ENCODE data around the gene AGTRAP. TPM values are rescaled to one million over a fixed set of nuclear protein-coding genes. Genes with fewer than 3 reads are reported as not detected.

Gene AGTRAP
- total RNA-seq, 1 donor from 2014 or later: 36.5 TPM

GRCh38 chr1:11782127-11782708, 46.3 kb downstream of the AGTRAP start:
- intact Hi-C loops (cut with micrococcal nuclease): no loop called here

DNA sequence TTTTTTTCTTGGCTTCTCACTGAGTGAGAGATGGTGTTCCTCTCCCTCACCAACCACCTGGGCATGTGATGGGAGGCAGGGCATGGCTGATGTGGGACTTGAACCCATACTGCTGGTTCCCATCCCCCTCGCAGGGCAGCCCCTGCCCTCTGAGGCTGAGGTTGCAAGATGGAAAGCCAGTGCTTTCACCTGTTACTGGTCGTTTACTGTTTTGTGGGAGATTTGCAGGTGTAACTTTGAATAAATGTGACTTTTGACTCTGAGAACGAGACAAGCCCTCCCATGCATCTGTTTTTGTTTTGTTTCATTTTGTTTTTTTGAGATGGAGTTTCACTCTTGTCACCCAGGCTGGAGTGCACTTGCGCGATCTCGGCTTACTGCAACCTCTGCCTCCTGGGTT, 47.6 kb downstream of the AGTRAP start:
- intact Hi-C loops (cut with micrococcal nuclease): no loop called here

DNA sequence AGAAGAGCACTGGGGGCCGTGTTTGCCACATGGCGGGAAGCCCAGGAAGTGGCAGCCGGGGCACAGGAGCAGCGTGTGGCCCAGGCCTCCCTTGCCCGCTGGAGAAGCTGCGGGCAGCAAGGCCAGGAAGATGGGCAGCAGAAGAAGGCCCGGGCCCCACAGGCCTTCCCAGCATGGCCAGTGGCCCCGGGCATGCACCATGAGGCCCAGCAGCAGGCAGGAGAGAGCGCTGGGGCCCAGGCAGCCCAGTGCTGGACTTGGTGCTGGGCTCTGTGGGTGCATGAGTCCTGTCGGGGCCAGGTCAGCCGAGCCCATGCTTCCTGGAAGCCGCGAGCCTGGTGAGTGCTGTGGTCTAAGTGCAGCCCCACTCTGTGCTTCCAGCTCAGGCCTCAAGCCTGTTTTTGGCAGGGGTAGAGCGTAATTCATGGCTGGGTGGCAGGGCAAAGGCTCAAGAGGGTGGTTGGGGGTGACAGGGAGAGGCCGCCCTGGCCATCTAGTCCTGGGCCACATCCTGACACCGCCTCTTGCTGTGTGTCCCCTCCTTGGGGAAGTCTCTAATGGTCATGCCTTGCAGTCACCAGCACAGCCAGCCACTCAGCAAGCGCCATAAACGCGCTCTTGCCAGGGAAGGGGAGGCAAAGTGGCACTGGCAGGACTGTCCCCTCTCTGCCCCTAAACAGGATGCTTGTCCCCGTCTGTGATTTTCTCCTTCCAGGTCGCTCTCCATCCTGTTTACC, 48.5 kb downstream of the AGTRAP start:
- intact Hi-C loops (cut with micrococcal nuclease): no loop called here

GRCh38 chr1:11784993-11785769, 49.2 kb downstream of the AGTRAP start:
- intact Hi-C loops (cut with micrococcal nuclease): no loop called here

- intact Hi-C loops (cut with micrococcal nuclease): no loop called here
These were observed 50.2 kb downstream of the AGTRAP start for GRCh38 chr1:11786168-11786567.

DNA sequence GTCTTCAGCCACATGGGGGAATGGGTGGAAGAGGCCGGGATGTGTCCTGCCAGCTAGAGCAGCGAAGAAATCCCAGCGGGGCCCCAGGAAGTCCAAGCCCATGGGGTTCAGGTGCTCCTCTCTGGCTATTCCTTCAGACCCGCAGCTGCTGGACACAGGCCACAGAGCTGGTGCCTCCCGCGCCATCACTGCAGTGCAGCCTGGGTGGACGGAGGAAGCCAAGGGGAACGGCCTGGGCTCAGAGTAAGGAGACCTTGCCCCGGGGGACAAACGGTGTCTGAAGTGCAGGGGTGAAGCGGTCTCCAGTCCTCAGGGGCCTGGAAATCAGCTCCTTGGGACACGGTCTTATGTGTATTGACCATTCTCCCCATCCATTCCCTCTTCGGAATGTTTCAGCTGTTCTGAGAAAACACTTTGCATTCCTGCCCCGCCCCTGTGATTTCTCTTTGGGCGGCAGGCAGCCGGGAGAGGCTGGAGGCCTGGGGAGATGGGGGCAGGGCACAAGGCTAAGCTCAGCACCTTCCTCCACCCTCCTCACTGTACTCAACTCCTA, 51.4 kb downstream of the AGTRAP start:
- intact Hi-C loops (cut with micrococcal nuclease): no loop called here

GRCh38 chr1:11787804-11788436, 52.0 kb downstream of the AGTRAP start:
- intact Hi-C loops (cut with micrococcal nuclease): no loop called here

DNA sequence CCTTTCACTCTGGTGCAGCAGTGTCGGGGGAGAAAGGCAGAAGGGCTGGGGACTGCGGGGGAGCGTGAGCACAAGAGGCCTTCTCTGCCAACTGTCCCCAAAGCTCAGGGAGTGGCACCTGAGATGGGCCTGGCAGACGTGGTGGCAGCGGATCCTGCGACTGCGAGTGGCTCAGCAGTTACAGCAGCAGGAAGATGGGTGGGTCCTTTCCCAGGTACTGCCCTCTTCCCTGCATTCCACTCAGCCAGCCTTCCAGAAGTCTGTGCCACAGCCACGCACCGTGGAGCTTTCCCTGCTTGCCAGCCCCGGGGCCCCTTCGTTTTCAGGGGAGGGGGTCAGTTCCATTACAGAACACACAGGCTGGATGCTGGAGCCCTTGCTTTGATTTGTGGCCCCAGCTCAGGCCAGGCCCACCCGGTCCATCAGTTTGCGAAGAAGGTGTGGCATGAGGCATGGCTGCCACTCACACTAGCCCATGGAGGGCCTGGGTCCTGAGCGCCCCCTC, 52.7 kb downstream of the AGTRAP start:
- intact Hi-C loops (cut with micrococcal nuclease): no loop called here

GRCh38 chr1:11789126-11790067, 53.5 kb downstream of the AGTRAP start:
- intact Hi-C loops (cut with micrococcal nuclease): no loop called here

GRCh38 chr1:11790101-11790879, 54.4 kb downstream of the AGTRAP start:
- intact Hi-C loops (cut with micrococcal nuclease): no loop called here

GRCh38 chr1:11790880-11791715, 55.2 kb downstream of the AGTRAP start:
- intact Hi-C loops (cut with micrococcal nuclease): no loop called here

- intact Hi-C loops (cut with micrococcal nuclease): no loop called here
These were observed 56.2 kb downstream of the AGTRAP start for GRCh38 chr1:11792106-11792505.

- intact Hi-C loops (cut with micrococcal nuclease): no loop called here
These were observed 57.9 kb downstream of the AGTRAP start for GRCh38 chr1:11793819-11794218.

GRCh38 chr1:11794446-11795237, 58.7 kb downstream of the AGTRAP start:
- intact Hi-C loops (cut with micrococcal nuclease): no loop called here

DNA sequence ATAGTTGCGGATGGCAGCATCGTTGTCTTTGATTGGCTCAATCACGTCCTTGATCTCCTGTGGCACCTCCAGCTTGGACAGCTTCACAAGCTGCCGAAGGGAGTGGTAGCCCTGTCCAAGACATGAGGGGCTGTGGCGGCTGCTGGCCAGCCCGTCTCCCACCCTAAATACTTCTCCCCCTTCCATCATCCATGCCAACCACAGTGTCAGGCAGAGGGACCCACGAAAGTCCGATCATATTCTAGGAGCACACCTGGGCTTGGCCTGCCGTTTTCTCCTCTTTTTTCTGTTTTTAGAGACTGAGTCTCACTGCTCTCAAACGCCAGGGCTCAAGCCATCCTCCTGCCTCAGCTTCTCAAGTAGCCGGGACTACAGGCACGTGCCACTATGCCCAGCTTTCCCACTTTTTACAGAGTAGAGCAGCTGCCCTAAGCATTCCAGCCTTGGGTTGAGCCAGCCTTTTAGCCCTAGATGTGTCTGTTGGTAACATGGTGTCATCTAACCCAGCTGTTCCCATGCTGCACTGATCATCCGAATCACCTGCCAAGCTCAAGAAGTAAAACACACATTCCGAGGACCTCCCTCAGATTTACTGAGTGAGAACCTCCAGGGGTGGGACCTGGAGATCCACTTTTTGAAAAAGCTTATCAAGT, 59.4 kb downstream of the AGTRAP start:
- intact Hi-C loops (cut with micrococcal nuclease): no loop called here

DNA sequence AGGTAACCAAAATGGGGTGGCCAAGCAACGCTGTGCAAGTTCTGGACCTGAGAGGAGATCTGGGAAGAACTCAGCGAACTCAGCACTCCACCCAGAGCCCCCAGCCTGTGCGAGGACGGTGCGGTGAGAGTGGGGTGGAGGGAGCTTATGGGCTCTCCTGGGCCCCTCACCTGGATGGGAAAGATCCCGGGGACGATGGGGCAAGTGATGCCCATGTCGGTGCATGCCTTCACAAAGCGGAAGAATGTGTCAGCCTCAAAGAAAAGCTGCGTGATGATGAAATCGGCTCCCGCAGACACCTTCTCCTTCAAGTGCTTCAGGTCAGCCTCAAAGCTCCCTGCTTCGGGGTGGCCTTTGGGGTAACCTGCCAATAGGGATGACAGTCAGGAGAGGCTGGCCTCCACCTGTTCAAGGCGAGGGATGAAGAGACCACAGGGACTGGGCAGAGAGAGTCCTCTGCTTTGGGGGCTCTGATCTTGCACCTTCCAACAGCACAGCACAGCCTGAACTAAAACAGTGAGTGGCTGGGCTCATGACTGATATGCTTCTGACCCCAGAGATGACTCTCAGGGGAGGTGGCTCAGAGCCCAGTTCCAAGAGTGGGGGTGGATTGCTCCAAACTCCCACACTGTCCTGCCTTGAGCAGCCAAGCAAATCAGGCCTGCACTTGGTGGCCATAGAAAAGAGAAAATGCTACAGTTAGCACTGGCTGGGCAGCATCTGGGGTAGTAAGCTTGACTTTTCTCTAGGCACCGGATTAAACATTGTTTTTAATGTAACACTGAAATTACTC, 60.3 kb downstream of the AGTRAP start:
- intact Hi-C loops (cut with micrococcal nuclease): no loop called here

All from T-helper 2 cell treated with Interferon-gamma antibody and Interleukin-4, amounts not matched to agents 100 ng/mL and 5 ng/mL, for 36 hours (primary cell).